ENCODE data around the gene CPSF4L. TPM values are rescaled to one million over a fixed set of nuclear protein-coding genes. Genes with fewer than 3 reads are reported as not detected.
A peak's percentile ranks its signal among the peaks of the same experiment; 100 is the strongest.

Gene CPSF4L
- total and polyA plus RNA-seq, 2 of the 13 experiments (the other 11 are each of a cell fraction or from before 2014, with no cell fraction given) = 0.73 to 1.6 TPM

DNA sequence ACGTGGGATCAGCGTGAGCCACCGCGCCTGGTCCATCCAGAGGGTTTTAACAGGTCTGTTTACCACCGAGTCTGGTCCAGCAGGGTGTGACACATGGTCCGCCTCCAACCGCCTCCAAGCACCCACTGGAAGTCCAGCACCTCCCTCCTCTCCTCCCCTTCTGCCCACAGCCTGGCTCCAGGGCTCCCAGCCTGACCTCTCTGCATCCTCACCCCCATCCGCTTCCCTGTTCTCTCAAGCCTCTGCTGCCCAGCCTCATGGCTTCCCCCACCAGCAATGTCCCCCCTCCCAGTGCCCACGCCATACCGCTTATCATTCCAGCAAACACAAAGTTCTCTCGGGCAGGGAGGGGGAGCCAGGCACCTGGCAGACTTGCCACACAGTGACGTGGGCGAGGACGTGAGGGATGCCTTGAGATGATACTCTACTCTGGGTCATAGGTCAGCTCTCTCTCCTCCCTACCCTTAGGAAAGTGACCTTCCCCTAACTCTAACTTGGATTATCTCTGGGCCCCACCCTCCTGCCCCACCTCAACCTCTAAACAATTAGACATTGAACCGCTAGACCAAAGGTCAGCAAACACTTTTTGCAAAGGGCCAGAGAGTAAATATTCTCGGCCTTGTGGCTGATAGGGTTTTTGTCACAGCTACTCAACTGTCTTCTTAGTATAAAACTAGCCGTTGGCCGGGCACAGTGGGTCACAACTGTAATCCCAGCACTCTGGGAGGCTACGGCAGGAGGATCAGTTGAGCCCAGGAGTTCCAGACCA is 27.0 kb upstream of the CPSF4L start (continued):
- TF ChIP-seq MTA3 (CRISPR knock-in tag; IDR thresholded peaks at IDR 0.05) (no peak), SUZ12 (IDR thresholded peaks at IDR 0.05; ENCODE audit: low read depth, low read length) (no peak), ZSCAN31 (CRISPR knock-in tag; IDR thresholded peaks at IDR 0.05; ENCODE audit: low read depth) (peak; percentile 95), FLYWCH1 (CRISPR knock-in tag; IDR thresholded peaks at IDR 0.05) (no peak), FOXM1 (CRISPR knock-in tag; IDR thresholded peaks at IDR 0.05) (no peak), REPIN1 (CRISPR knock-in tag; IDR thresholded peaks at IDR 0.05; ENCODE audit: borderline replicate concordance, low read depth) (peak; percentile 92; the same call in 1 of the 2 replicates), NCOA5 (CRISPR knock-in tag; IDR thresholded peaks at IDR 0.05) (no peak), SNRNP70 (IDR thresholded peaks at IDR 0.05; ENCODE audit: low read depth, low read length) (no peak), FOXP1 (IDR thresholded peaks at IDR 0.05) (no peak; the same call in 1 of the 2 replicates), FOXP1 (CRISPR knock-in tag; IDR thresholded peaks at IDR 0.05) (peak; percentile 94), NRL (CRISPR knock-in tag; IDR thresholded peaks at IDR 0.05; ENCODE audit: borderline replicate concordance) (peak; percentile 60; the same call in 1 of the 2 replicates), KDM4B (CRISPR knock-in tag; IDR thresholded peaks at IDR 0.05) (no peak), STAT5B (CRISPR knock-in tag; IDR thresholded peaks at IDR 0.05) (no peak; the same call in 1 of the 2 replicates), ATF1 (CRISPR knock-in tag; IDR thresholded peaks at IDR 0.05) (peak; percentile 80), TSC22D2 (CRISPR knock-in tag; IDR thresholded peaks at IDR 0.05; ENCODE audit: borderline replicate concordance) (no peak; the same call in 1 of the 2 replicates), HOXD1 (CRISPR knock-in tag; IDR thresholded peaks at IDR 0.05) (peak; percentile 72; the same call in 1 of the 2 replicates), ZNF264 (CRISPR knock-in tag; IDR thresholded peaks at IDR 0.05) (peak; percentile 96)
- TF ChIP-seq, protein P1, sequence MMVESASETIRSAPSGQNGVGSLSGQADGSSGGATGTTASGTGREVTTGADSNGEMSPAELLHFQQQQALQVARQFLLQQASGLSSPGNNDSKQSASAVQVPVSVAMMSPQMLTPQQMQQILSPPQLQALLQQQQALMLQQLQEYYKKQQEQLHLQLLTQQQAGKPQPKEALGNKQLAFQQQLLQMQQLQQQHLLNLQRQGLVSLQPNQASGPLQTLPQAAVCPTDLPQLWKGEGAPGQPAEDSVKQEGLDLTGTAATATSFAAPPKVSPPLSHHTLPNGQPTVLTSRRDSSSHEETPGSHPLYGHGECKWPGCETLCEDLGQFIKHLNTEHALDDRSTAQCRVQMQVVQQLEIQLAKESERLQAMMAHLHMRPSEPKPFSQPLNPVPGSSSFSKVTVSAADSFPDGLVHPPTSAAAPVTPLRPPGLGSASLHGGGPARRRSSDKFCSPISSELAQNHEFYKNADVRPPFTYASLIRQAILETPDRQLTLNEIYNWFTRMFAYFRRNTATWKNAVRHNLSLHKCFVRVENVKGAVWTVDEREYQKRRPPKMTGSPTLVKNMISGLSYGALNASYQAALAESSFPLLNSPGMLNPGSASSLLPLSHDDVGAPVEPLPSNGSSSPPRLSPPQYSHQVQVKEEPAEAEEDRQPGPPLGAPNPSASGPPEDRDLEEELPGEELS (CRISPR knock-in tag; IDR thresholded peaks at IDR 0.05) = peak; percentile 87
- TF ChIP-seq, protein P2, sequence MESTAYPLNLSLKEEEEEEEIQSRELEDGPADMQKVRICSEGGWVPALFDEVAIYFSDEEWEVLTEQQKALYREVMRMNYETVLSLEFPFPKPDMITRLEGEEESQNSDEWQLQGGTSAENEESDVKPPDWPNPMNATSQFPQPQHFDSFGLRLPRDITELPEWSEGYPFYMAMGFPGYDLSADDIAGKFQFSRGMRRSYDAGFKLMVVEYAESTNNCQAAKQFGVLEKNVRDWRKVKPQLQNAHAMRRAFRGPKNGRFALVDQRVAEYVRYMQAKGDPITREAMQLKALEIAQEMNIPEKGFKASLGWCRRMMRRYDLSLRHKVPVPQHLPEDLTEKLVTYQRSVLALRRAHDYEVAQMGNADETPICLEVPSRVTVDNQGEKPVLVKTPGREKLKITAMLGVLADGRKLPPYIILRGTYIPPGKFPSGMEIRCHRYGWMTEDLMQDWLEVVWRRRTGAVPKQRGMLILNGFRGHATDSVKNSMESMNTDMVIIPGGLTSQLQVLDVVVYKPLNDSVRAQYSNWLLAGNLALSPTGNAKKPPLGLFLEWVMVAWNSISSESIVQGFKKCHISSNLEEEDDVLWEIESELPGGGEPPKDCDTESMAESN (CRISPR knock-in tag; conservative IDR thresholded peaks at IDR 0.05) = 0 out of 2 replicates have a peak, but pooled peaks have one; percentile 32
- TF ChIP-seq, protein P3, sequence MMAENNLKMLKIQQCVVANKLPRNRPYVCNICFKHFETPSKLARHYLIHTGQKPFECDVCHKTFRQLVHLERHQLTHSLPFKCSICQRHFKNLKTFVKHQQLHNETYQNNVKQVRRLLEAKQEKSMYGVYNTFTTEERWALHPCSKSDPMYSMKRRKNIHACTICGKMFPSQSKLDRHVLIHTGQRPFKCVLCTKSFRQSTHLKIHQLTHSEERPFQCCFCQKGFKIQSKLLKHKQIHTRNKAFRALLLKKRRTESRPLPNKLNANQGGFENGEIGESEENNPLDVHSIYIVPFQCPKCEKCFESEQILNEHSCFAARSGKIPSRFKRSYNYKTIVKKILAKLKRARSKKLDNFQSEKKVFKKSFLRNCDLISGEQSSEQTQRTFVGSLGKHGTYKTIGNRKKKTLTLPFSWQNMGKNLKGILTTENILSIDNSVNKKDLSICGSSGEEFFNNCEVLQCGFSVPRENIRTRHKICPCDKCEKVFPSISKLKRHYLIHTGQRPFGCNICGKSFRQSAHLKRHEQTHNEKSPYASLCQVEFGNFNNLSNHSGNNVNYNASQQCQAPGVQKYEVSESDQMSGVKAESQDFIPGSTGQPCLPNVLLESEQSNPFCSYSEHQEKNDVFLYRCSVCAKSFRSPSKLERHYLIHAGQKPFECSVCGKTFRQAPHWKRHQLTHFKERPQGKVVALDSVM (CRISPR knock-in tag; IDR thresholded peaks at IDR 0.05) = peak; percentile 90
- TF ChIP-seq, protein P4, sequence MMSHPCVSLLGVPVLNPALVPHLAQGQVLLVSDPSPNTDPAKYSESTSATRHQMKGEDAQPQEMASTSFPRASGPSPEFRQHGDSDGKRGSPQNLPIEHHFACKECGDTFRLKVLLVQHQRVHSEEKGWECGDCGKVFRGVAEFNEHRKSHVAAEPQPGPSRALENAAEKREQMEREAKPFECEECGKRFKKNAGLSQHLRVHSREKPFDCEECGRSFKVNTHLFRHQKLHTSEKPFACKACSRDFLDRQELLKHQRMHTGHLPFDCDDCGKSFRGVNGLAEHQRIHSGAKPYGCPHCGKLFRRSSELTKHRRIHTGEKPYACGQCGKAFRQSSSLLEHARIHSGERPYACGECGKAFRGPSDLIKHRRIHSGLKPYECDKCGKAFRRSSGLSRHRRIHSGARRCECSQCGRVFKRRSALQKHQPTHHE (CRISPR knock-in tag; IDR thresholded peaks at IDR 0.05; ENCODE audit: borderline replicate concordance) = peak; percentile 81

Data from HepG2 (cell line).